ENCODE measurements around the gene CBR4. TPM values are rescaled to one million over a fixed set of nuclear protein-coding genes. Genes with fewer than 3 reads are reported as not detected.

The CBR4 gene
- total RNA-seq, 2 experiments from 2014 or later, result 21.9 to 40.9 TPM

GRCh38 chr4:169051761-169052593, 41.9 kb upstream of the CBR4 start:
- no peak overlapping the region for H3K4me3 ChIP-seq (ENCODE audit: low read depth, low read length, poor library complexity, severe bottlenecking)
- no peak overlapping the region for H2AFZ ChIP-seq (ENCODE audit: low read length)
- no peak overlapping the region for H3K27ac ChIP-seq (ENCODE audit: low read depth, low read length, poor library complexity, severe bottlenecking)
- no peaks in the 10 kb centered on the region for H4K20me1 ChIP-seq (ENCODE audit: insufficient read depth, low read length)
- intact Hi-C loops (cut with micrococcal nuclease; ENCODE audit: unreplicated experiment), result no loop called here
- no peaks in the 10 kb centered on the region for H3K9me3 ChIP-seq (ENCODE audit: low read length)
- TF ChIP-seq EZH2phosphoT487 (IDR thresholded peaks at IDR 0.05; ENCODE audit: borderline replicate concordance, low read depth, low read length) (no peak), CTCF (conservative IDR thresholded peaks at IDR 0.05; ENCODE audit: low read length) (no peak)
- no peaks in the 10 kb centered on the region for H3K9me2 ChIP-seq (ENCODE audit: insufficient read depth, low read length)
- CTCF ChIA-PET (ENCODE audit: unreplicated experiment), result no interaction called here
- no peak overlapping the region for H3K4me2 ChIP-seq (ENCODE audit: low read length)
- POLR2A ChIA-PET, result no interaction called here
- no peaks in the 10 kb centered on the region for H3K36me3 ChIP-seq (ENCODE audit: insufficient read depth, low read length)
- H3K4me1 ChIP-seq (ENCODE audit: insufficient read depth, low read length, poor library complexity, severe bottlenecking), result no peaks in the 10 kb centered on the region
- DNase-seq (ENCODE audit: low spot score), result no peak
- no TSS peak for BruUV-seq (replicated peaks)
- no peaks in the 10 kb centered on the region for H3K79me2 ChIP-seq (ENCODE audit: insufficient read depth, low read depth, low read length)

GRCh38 chr4:169050881-169051760, 41.1 kb upstream of the CBR4 start:
- H3K9me3 ChIP-seq (ENCODE audit: low read length), result no peaks in the 10 kb centered on the region
- H3K9me2 ChIP-seq (ENCODE audit: insufficient read depth, low read length), result no peaks in the 10 kb centered on the region
- DNase-seq (ENCODE audit: low spot score), result no peak
- H3K4me3 ChIP-seq (ENCODE audit: low read depth, low read length, poor library complexity, severe bottlenecking), result no peak overlapping the region
- no peaks in the 10 kb centered on the region for H3K79me2 ChIP-seq (ENCODE audit: insufficient read depth, low read depth, low read length)
- no peak overlapping the region for H3K4me2 ChIP-seq (ENCODE audit: low read length)
- no peaks in the 10 kb centered on the region for H3K36me3 ChIP-seq (ENCODE audit: insufficient read depth, low read length)
- no peaks in the 10 kb centered on the region for H4K20me1 ChIP-seq (ENCODE audit: insufficient read depth, low read length)
- no peak for TF ChIP-seq EZH2phosphoT487 (IDR thresholded peaks at IDR 0.05; ENCODE audit: borderline replicate concordance, low read depth, low read length)
- TF ChIP-seq CTCF (conservative IDR thresholded peaks at IDR 0.05; ENCODE audit: low read length), result no peak
- no TSS peak for BruUV-seq (replicated peaks)
- no peak overlapping the region for H3K27ac ChIP-seq (ENCODE audit: low read depth, low read length, poor library complexity, severe bottlenecking)
- ChIA-PET CTCF (ENCODE audit: unreplicated experiment) (no interaction called here), POLR2A (no interaction called here)
- H3K4me1 ChIP-seq (ENCODE audit: insufficient read depth, low read length, poor library complexity, severe bottlenecking), result no peaks in the 10 kb centered on the region
- H2AFZ ChIP-seq (ENCODE audit: low read length), result no peak overlapping the region
- intact Hi-C loops (cut with micrococcal nuclease; ENCODE audit: unreplicated experiment), result no loop called here
